ENCODE results near the gene CCDC136.

Gene CCDC136

DNA sequence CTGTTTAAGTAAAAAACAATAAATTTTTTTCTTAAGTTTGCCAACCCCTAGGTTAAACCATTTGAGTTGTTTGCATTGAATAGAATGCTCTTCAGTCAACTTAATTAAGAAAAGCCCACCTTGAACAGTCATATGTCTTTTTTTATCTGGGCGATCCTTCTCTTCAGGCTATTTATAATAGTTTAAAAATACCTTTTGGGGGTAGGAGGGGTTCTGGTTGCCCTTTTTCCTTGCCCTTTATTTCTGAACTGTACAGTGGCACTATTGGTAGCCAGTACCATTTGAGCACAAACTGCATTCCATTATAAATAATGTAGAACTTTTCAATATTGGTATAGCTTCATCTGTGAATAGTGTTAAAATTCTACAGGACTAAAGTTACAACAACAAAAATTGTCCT lies 39.5 kb upstream of the CCDC136 start:
- in situ Hi-C loops (cut with MboI; ENCODE audit: low pct_unique_long_range_greater_than_20kb, low sequenced_read_pairs, unreplicated experiment), result no loop called here
- TF ChIP-seq, protein P1, sequence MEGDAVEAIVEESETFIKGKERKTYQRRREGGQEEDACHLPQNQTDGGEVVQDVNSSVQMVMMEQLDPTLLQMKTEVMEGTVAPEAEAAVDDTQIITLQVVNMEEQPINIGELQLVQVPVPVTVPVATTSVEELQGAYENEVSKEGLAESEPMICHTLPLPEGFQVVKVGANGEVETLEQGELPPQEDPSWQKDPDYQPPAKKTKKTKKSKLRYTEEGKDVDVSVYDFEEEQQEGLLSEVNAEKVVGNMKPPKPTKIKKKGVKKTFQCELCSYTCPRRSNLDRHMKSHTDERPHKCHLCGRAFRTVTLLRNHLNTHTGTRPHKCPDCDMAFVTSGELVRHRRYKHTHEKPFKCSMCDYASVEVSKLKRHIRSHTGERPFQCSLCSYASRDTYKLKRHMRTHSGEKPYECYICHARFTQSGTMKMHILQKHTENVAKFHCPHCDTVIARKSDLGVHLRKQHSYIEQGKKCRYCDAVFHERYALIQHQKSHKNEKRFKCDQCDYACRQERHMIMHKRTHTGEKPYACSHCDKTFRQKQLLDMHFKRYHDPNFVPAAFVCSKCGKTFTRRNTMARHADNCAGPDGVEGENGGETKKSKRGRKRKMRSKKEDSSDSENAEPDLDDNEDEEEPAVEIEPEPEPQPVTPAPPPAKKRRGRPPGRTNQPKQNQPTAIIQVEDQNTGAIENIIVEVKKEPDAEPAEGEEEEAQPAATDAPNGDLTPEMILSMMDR (IDR thresholded peaks at IDR 0.05; ENCODE audit: extremely low read depth, insufficient read depth, missing control alignments), result no peak
- DNase-seq (ENCODE audit: low spot score), result no peak

DNA sequence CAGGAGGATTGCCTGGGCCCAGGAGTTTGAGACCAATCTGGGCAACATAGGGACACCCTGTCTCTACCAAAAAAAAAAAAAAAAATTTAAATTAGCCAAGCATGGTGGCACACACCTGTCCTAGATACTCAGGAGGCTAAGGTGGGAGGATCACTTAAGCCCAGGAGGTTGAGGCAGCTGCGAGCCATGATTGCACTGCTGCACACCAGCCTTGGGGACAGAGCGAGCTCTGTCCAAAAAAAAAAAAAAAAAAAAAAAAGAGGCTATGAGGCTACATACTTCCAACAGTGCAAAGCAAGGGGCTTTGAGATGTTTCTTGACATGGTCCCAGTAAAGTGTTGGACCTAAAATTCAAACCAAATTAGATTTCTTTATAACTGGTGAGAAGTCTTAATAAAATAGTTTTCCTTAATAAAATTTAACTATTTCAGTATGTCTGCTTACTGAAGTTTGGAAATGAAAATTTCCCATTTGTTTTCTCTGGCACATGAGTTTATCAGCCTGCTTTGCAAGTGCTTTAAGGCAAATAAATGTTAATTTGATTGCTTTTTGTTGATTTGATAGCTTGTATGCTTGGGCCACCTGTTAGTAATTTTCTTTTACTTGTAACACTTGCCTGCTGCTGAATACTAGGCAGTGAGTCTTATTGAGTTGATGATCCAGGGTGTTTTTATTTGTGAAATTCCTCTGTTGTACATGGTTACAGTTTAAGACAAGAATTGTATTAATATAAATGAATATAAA lies 36.5 kb upstream of the CCDC136 start:
- no peak for DNase-seq (ENCODE audit: low spot score)
- TF ChIP-seq, protein P1 (IDR thresholded peaks at IDR 0.05; ENCODE audit: extremely low read depth, insufficient read depth, missing control alignments), result no peak
- in situ Hi-C loops (cut with MboI; ENCODE audit: low pct_unique_long_range_greater_than_20kb, low sequenced_read_pairs, unreplicated experiment), result no loop called here

DNA sequence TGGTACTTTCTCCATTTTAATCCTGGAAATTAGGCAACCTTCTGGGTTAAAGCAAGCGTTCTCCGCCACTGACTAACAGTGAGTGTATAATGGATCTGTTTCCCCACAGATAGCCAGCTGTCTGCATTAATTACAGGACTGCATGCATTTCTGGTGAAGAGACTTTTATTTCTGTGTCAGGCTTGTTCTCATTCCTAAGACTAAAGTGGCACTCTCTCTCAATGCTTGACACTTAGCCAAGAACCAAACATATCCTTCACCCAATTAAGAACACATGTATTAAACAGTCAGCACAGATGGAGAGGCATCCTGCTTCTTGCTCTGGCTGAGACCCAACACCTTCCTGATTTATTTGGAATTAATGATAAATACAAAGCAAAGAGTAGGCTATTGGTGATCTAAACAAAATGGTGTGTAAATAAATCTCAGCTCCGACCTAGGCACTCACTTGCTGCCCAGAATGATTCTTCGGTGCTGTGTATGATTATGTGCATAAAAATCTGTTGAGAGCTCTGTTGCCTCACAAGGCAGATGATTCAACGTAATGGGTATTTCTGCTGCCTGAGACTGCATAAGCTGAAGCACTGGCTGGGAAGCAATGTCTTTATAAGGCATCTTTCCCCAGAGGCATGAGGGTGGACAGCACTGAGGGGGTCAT lies 35.8 kb upstream of the CCDC136 start:
- no peak for DNase-seq (ENCODE audit: low spot score)
- in situ Hi-C loops (cut with MboI; ENCODE audit: low pct_unique_long_range_greater_than_20kb, low sequenced_read_pairs, unreplicated experiment), result no loop called here
- TF ChIP-seq, protein P1 (IDR thresholded peaks at IDR 0.05; ENCODE audit: extremely low read depth, insufficient read depth, missing control alignments), result no peak

DNA sequence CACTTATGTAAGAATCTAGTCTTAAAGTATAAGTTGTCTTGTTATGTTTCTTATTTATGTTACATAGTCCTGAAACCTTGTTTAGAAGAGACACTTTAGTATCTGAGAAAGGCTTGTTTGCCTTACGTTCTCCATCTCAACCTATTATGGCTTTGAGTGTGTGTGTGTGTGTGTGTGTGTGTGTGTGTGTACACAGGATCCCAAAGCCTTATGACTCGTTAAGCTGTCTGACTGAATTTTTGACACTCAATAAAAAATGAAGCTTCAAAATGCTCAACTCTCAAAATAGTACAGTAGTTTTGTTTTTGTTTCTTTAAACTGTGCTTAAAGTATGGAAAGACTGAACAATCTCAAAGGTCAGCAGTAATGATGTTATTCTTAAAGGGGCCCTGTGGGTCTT lies 34.6 kb upstream of the CCDC136 start:
- in situ Hi-C loops (cut with MboI; ENCODE audit: low pct_unique_long_range_greater_than_20kb, low sequenced_read_pairs, unreplicated experiment), result no loop called here
- TF ChIP-seq, protein P1 (IDR thresholded peaks at IDR 0.05; ENCODE audit: extremely low read depth, insufficient read depth, missing control alignments), result no peak
- no peak for DNase-seq (ENCODE audit: low spot score)

DNA sequence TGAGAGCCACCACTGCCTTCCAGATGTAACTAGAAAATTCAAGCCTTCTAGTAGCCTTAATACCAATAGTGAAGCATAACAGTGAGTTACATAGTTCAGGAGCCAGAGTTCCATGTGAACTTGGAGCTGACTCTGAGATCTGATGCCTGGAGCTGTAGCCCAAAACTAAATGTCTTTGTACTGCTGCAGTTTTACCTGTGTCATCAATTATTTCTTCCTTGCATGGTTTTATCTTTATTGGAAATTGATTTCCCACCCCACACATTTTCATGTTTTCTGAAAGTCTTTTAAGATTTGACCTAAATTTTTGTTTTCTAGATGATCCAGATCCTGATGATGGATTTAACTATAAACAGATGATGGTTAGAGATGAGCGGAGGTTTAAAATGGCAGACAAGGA lies 33.2 kb upstream of the CCDC136 start:
- in situ Hi-C loops (cut with MboI; ENCODE audit: low pct_unique_long_range_greater_than_20kb, low sequenced_read_pairs, unreplicated experiment), result no loop called here
- DNase-seq (ENCODE audit: low spot score), result no peak
- TF ChIP-seq, protein P1 (IDR thresholded peaks at IDR 0.05; ENCODE audit: extremely low read depth, insufficient read depth, missing control alignments), result no peak

DNA sequence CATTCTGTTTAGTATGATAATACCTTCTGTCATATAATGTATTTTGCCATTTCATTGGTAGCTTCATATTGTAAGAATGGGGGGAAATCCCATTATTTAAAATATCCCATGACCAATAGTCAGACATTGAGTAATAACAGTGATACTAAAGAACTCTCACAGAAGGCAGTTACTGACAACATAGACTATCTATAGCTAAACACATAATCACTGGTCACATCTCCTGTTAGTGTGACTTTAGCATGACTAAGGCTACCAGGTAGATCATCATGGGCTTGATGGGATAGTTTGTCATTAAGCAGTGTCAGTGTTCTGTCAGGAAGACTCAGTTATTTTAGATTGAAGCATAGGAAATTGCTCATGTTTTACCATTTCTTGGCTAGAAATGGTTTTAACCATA lies 32.5 kb upstream of the CCDC136 start:
- in situ Hi-C loops (cut with MboI; ENCODE audit: low pct_unique_long_range_greater_than_20kb, low sequenced_read_pairs, unreplicated experiment), result no loop called here
- TF ChIP-seq, protein P1 (IDR thresholded peaks at IDR 0.05; ENCODE audit: extremely low read depth, insufficient read depth, missing control alignments), result no peak
- no peak for DNase-seq (ENCODE audit: low spot score)
